Astrocyte (in vitro differentiated cells and primary cell): ENCODE results near the gene WDR7. TPM values are rescaled to one million over a fixed set of nuclear protein-coding genes. Genes with fewer than 3 reads are reported as not detected.

Source experiments
- DNase-seq: peaks from one replicate; pipeline ENCODE4 v3.0.0-alpha.2; 2010; ENCODE audit warnings: low read depth
- FAIRE-seq: peaks from 2 replicates; lab custom pipeline; 2011; peaks lifted over from hg19 to GRCh38; lab: Jason Lieb, UNC
- H2AFZ ChIP-seq: 2 replicates; pipeline ENCODE4 v1.6.0; 2012; ENCODE audit warnings: low read depth, low read length, inconsistent platforms
- H3K27ac ChIP-seq: 2 replicates; pipeline ENCODE4 v1.5.1; 2011; ENCODE audit warnings: low read depth, low read length, inconsistent platforms
- H3K27me3 ChIP-seq: 2 replicates; pipeline ENCODE4 v1.6.0; 2011; ENCODE audit warnings: low read length, inconsistent platforms; ENCODE audit not compliant: insufficient read depth
- H3K36me3 ChIP-seq: 2 replicates; pipeline ENCODE4 v1.5.1; 2011; ENCODE audit warnings: low read length, inconsistent platforms; ENCODE audit not compliant: insufficient read depth
- H3K4me1 ChIP-seq: 2 replicates; pipeline ENCODE4 v1.5.1; 2011; ENCODE audit warnings: low read length, inconsistent platforms; ENCODE audit not compliant: insufficient read depth
- H3K4me2 ChIP-seq: 2 replicates; pipeline ENCODE4 v1.6.0; 2012; ENCODE audit warnings: low read length, inconsistent platforms
- H3K4me3 ChIP-seq: 2 replicates; pipeline ENCODE4 v1.5.1; 2011; ENCODE audit warnings: low read depth, mild to moderate bottlenecking, low read length, inconsistent platforms; ENCODE audit not compliant: insufficient read depth
- H3K79me2 ChIP-seq: 2 replicates; pipeline ENCODE4 v1.6.0; 2012; ENCODE audit warnings: mild to moderate bottlenecking, low read length, inconsistent platforms; ENCODE audit not compliant: insufficient read depth
- H3K9ac ChIP-seq: 2 replicates; pipeline ENCODE4 v1.6.0; 2012; ENCODE audit warnings: mild to moderate bottlenecking, low read length, inconsistent platforms
- H3K9me3 ChIP-seq: 2 replicates; pipeline ENCODE4 v1.5.1; 2012; ENCODE audit warnings: low read depth, mild to moderate bottlenecking, low read length, inconsistent platforms; ENCODE audit not compliant: insufficient read depth
- H4K20me1 ChIP-seq: 2 replicates; pipeline ENCODE4 v1.6.0; 2012; ENCODE audit warnings: low read length, inconsistent platforms; ENCODE audit not compliant: insufficient read depth
- H3K27ac Mint-ChIP-seq: one replicate; pipeline ENCODE4 v1.8.0; 2021; ENCODE audit warnings: mild to moderate bottlenecking, mixed read lengths; ENCODE audit not compliant: unreplicated experiment
- H3K27me3 Mint-ChIP-seq: one replicate; pipeline ENCODE4 v1.8.0; 2021; ENCODE audit warnings: low read depth, mixed read lengths; ENCODE audit not compliant: unreplicated experiment
- H3K36me3 Mint-ChIP-seq: one replicate; pipeline ENCODE4 v1.8.0; 2021; ENCODE audit warnings: low read depth, mixed read lengths; ENCODE audit not compliant: unreplicated experiment
- H3K4me1 Mint-ChIP-seq: one replicate; pipeline ENCODE4 v1.8.0; 2021; ENCODE audit warnings: low read depth, mixed read lengths; ENCODE audit not compliant: unreplicated experiment
- H3K4me3 Mint-ChIP-seq: one replicate; pipeline ENCODE4 v1.8.0; 2021; ENCODE audit warnings: mild to moderate bottlenecking, moderate library complexity, mixed read lengths; ENCODE audit not compliant: unreplicated experiment
- H3K9me3 Mint-ChIP-seq: one replicate; pipeline ENCODE4 v1.8.0; 2021; ENCODE audit warnings: mild to moderate bottlenecking, mixed read lengths; ENCODE audit not compliant: unreplicated experiment
- EZH2 ChIP-seq: IDR thresholded peaks from 2 replicates; pipeline ENCODE4 v1.6.1; 2012; ENCODE audit warnings: mild to moderate bottlenecking, low read length, inconsistent platforms; ENCODE audit not compliant: insufficient read depth
- total RNA-seq: library from RNA; stranded (reverse); gene quantifications from 2 replicates; pipeline ENCODE4 v1.2.1, GENCODE V29; 2021
- TF ChIP-seq, protein P1 (sequence below): IDR thresholded peaks from 2 replicates; pipeline ENCODE4 v1.5.1; 2011; ENCODE audit warnings: low read depth, mild to moderate bottlenecking, inconsistent platforms, low read length, moderate library complexity; ENCODE audit not compliant: insufficient read depth

The WDR7 gene
- total RNA-seq, 1 donor from 2014 or later: 16.9 TPM

GRCh38 chr18:56835331-56835730 is 184.2 kb downstream of the WDR7 start:
- Mint-ChIP-seq H3K27ac (no peak overlapping the region), H3K9me3 (no peaks in the 10 kb centered on the region), H3K36me3 (no peaks in the 10 kb centered on the region), H3K4me3 (no peak overlapping the region), H3K4me1 (peaks cover 12% of the 10 kb centered on the region), H3K27me3 (no peaks in the 10 kb centered on the region)
- H3K4me3 ChIP-seq: no peak overlapping the region
- H3K36me3 ChIP-seq: no peaks in the 10 kb centered on the region
- H3K27me3 ChIP-seq: no peaks in the 10 kb centered on the region
- no peak for TF ChIP-seq EZH2
- TF ChIP-seq, protein P1, sequence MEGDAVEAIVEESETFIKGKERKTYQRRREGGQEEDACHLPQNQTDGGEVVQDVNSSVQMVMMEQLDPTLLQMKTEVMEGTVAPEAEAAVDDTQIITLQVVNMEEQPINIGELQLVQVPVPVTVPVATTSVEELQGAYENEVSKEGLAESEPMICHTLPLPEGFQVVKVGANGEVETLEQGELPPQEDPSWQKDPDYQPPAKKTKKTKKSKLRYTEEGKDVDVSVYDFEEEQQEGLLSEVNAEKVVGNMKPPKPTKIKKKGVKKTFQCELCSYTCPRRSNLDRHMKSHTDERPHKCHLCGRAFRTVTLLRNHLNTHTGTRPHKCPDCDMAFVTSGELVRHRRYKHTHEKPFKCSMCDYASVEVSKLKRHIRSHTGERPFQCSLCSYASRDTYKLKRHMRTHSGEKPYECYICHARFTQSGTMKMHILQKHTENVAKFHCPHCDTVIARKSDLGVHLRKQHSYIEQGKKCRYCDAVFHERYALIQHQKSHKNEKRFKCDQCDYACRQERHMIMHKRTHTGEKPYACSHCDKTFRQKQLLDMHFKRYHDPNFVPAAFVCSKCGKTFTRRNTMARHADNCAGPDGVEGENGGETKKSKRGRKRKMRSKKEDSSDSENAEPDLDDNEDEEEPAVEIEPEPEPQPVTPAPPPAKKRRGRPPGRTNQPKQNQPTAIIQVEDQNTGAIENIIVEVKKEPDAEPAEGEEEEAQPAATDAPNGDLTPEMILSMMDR: no peak
- DNase-seq (peak; percentile 12), FAIRE-seq (peak; percentile 9)
- no peaks in the 10 kb centered on the region for H3K79me2 ChIP-seq
- H2AFZ ChIP-seq: no peak overlapping the region
- H3K9ac ChIP-seq: no peak overlapping the region
- no peaks in the 10 kb centered on the region for H3K9me3 ChIP-seq
- H3K4me2 ChIP-seq: peak overlapping the region; percentile 30
- no peaks in the 10 kb centered on the region for H4K20me1 ChIP-seq
- no peak overlapping the region for H3K27ac ChIP-seq
- no peaks in the 10 kb centered on the region for H3K4me1 ChIP-seq

DNA sequence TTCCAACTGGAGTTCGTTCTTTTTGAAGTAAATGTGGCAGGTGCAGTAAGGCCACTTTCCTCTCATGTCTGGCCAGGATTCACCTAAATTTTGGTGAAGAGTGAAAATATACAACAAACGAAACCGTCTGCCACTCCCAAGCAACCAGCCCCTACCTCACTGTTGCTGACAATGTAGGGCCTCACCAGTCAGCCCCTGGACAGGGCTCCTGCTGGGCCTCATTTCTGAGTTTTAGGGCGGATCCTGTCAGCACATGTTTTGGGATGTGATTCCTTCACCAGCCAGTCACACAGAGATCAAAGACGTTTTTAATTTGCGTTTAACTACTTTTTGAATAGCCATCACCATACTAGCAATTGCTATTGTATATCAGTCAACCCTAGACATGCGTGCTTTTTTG is 185.0 kb downstream of the WDR7 start:
- Histone ChIP-seq H3K79me2 (no peaks in the 10 kb centered on the region), H3K27me3 (no peaks in the 10 kb centered on the region), H3K9me3 (no peaks in the 10 kb centered on the region), H3K4me2 (no peak overlapping the region), H4K20me1 (no peaks in the 10 kb centered on the region), H3K36me3 (no peaks in the 10 kb centered on the region), H3K27ac (no peak overlapping the region), H3K4me1 (no peaks in the 10 kb centered on the region), H3K9ac (no peak overlapping the region), H2AFZ (no peak overlapping the region), H3K4me3 (no peak overlapping the region)
- H3K36me3 Mint-ChIP-seq: no peaks in the 10 kb centered on the region
- TF ChIP-seq, protein P1: no peak
- TF ChIP-seq EZH2: no peak
- DNase-seq (no peak), FAIRE-seq (no peak)
- no peak overlapping the region for H3K27ac Mint-ChIP-seq
- H3K9me3 Mint-ChIP-seq: no peaks in the 10 kb centered on the region
- H3K4me3 Mint-ChIP-seq: no peak overlapping the region
- H3K27me3 Mint-ChIP-seq: no peaks in the 10 kb centered on the region
- peaks cover 9% of the 10 kb centered on the region for H3K4me1 Mint-ChIP-seq

DNA sequence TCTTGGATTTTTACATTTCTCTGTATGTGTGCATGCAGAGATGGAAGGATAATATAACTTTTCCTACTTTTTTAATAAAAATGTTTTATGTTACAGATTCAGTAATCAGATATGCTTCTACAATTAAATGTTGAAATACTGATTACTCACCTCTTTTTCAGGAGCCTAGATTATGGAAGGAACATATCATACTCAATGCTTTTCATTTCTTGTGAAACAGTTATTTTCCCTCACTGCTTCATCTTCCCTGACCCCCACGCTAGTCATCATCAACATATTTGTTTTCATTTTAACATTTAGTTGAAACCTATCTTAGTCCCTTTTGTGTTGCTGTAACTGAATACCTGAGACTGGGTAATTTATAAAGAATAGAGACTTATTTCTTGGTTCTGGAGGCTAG is 190.7 kb downstream of the WDR7 start:
- no peak for FAIRE-seq

More for the DNA sequence above, 190.7 kb downstream of the WDR7 start:
- no peak for TF ChIP-seq EZH2
- TF ChIP-seq, protein P1: no peak
- Histone ChIP-seq H3K4me3 (no peak overlapping the region), H3K9me3 (no peaks in the 10 kb centered on the region), H3K4me1 (no peaks in the 10 kb centered on the region), H3K79me2 (no peaks in the 10 kb centered on the region), H4K20me1 (no peaks in the 10 kb centered on the region), H3K36me3 (no peaks in the 10 kb centered on the region), H3K27me3 (no peaks in the 10 kb centered on the region), H2AFZ (no peak overlapping the region), H3K27ac (no peak overlapping the region), H3K9ac (no peak overlapping the region), H3K4me2 (no peak overlapping the region)
- no peaks in the 10 kb centered on the region for H3K27me3 Mint-ChIP-seq
- no peak overlapping the region for H3K27ac Mint-ChIP-seq
- H3K4me1 Mint-ChIP-seq: no peaks in the 10 kb centered on the region
- H3K9me3 Mint-ChIP-seq: no peaks in the 10 kb centered on the region
- peaks cover 1% of the 10 kb centered on the region for H3K36me3 Mint-ChIP-seq
- H3K4me3 Mint-ChIP-seq: no peak overlapping the region
- DNase-seq: no peak
